Fibroblast of upper back skin (primary cell): ENCODE data around the gene GOLGB1.
"Not testable (repeated sequence)": the region's sequence is repeated elsewhere in the genome, so short reads cannot be mapped to it uniquely, and the experiment has no call there.

ENCODE experiments used
- DNase-seq: peaks from one replicate; pipeline ENCODE4 v3.0.0-alpha.2; 2013

Gene GOLGB1

GRCh38 chr3:121747976-121748375 is 1.6 kb downstream of the GOLGB1 start:
- no peak for DNase-seq

GRCh38 chr3:121743106-121743505 is 6.4 kb downstream of the GOLGB1 start:
- DNase-seq, result not testable (repeated sequence)

GRCh38 chr3:121740896-121741295 is 8.6 kb downstream of the GOLGB1 start:
- no peak for DNase-seq

- DNase-seq, result no peak
Measured at GRCh38 chr3:121739902-121740301, 9.6 kb downstream of the GOLGB1 start.

- DNase-seq, result no peak
Measured at GRCh38 chr3:121737644-121738043, 11.9 kb downstream of the GOLGB1 start.

- peak; percentile 22 for DNase-seq
Measured at GRCh38 chr3:121736112-121736511, 13.4 kb downstream of the GOLGB1 start.

GRCh38 chr3:121735047-121735696 is 14.4 kb downstream of the GOLGB1 start:
- peak; percentile 38 for DNase-seq

GRCh38 chr3:121730940-121731687 is 18.4 kb downstream of the GOLGB1 start:
- DNase-seq, result no peak

- DNase-seq, result no peak
Measured at GRCh38 chr3:121724130-121724529, 25.4 kb downstream of the GOLGB1 start.

GRCh38 chr3:121723485-121723884 is 26.1 kb downstream of the GOLGB1 start:
- no peak for DNase-seq

- DNase-seq, result no peak
Measured at GRCh38 chr3:121722411-121722810, 27.1 kb downstream of the GOLGB1 start.

- no peak for DNase-seq
Measured at GRCh38 chr3:121720163-121720562, 29.4 kb downstream of the GOLGB1 start.

GRCh38 chr3:121719423-121719822 is 30.1 kb downstream of the GOLGB1 start:
- DNase-seq, result no peak

- no peak for DNase-seq
Measured at GRCh38 chr3:121718205-121718846, 31.2 kb downstream of the GOLGB1 start.

- no peak for DNase-seq
Measured at GRCh38 chr3:121710347-121710746, 39.2 kb downstream of the GOLGB1 start.

- no peak for DNase-seq
Measured at GRCh38 chr3:121707531-121708273, 41.8 kb downstream of the GOLGB1 start.

GRCh38 chr3:121705541-121705940 is 44.0 kb downstream of the GOLGB1 start:
- DNase-seq, result no peak

- DNase-seq, result no peak
Measured at GRCh38 chr3:121703973-121704372, 45.6 kb downstream of the GOLGB1 start.

GRCh38 chr3:121698901-121699300 is 50.6 kb downstream of the GOLGB1 start:
- DNase-seq, result no peak

GRCh38 chr3:121698476-121698875 is 51.1 kb downstream of the GOLGB1 start:
- DNase-seq, result no peak

GRCh38 chr3:121696186-121696585 is 53.4 kb downstream of the GOLGB1 start:
- no peak for DNase-seq

- no peak for DNase-seq
Measured at GRCh38 chr3:121692010-121692699, 57.4 kb downstream of the GOLGB1 start.
